Measurements from ENCODE around the gene HEATR3. TPM values are rescaled to one million over a fixed set of nuclear protein-coding genes. Genes with fewer than 3 reads are reported as not detected.

HEATR3 gene
- total and polyA plus RNA-seq, 2 of the 13 experiments (the other 11 are each of a cell fraction or from before 2014, with no cell fraction given): 22.4 to 52.4 TPM

GRCh38 chr16:50021544-50021943 is 44.2 kb upstream of the HEATR3 start (continued):
- TF ChIP-seq ZNF737 (CRISPR knock-in tag; IDR thresholded peaks at IDR 0.05; ENCODE audit: borderline replicate concordance): no peak

GRCh38 chr16:50023641-50024040 is 42.1 kb upstream of the HEATR3 start:
- H4K20me1 ChIP-seq (ENCODE audit: insufficient read depth, low read length): no peaks in the 10 kb centered on the region
- peaks cover 25% of the 10 kb centered on the region for H3K79me2 ChIP-seq (ENCODE audit: insufficient read depth, low read length)
- no peak for ATAC-seq
- TF ChIP-seq ZNF652 (CRISPR knock-in tag; IDR thresholded peaks at IDR 0.05; ENCODE audit: borderline replicate concordance, low read depth) (peak; percentile 80; the same call in 1 of the 2 replicates), ERF (CRISPR knock-in tag; IDR thresholded peaks at IDR 0.05) (no peak)
- H3K9ac ChIP-seq (ENCODE audit: insufficient read depth, low read depth, low read length): no peak overlapping the region
- POLR2A ChIA-PET: interaction anchor here (2.6 kb wide), 1 partner anchor 12 kb away, joined by 24 read pairs; no protein-coding TSS in a partner anchor
- no peak overlapping the region for H3K4me3 ChIP-seq (replicated peaks in 1 of 3; ENCODE audit: insufficient read depth in 1 of 3, low read depth in 2 of 3, low read length in 3 of 3)
- no peaks in the 10 kb centered on the region for H3K36me3 ChIP-seq (replicated peaks in 1 of 2; ENCODE audit: control insufficient read depth in 1 of 2, insufficient read depth in 2 of 2, low read length in 2 of 2)
- no peak overlapping the region for H3K27ac ChIP-seq (ENCODE audit: extremely low read length, insufficient read depth, low read length)
- no peaks in the 10 kb centered on the region for H3K9me3 ChIP-seq (ENCODE audit: low read length)
- CTCF ChIA-PET (ENCODE audit: low intra/inter-chr PET ratio, low total read pairs): interaction anchor here (1.9 to 2.3 kb wide), 2 partner anchors 43 to 187 kb away, joined by 8 to 11 read pairs; partner anchors contain the start of gene HEATR3
- no peak overlapping the region for H3K4me2 ChIP-seq (ENCODE audit: low read depth, low read length)
- WGBS (ENCODE audit: low lambda C conversion rate): 9% methylated on average over 4 of the region's 4 CpGs
- intact Hi-C loops (cut with micrococcal nuclease; ENCODE audit: unreplicated experiment) (loop anchor here (1.0 to 10.0 kb wide), 2 partner anchors 44 to 331 kb away; no protein-coding TSS in a partner anchor), in situ Hi-C loops (cut with HindIII; ENCODE audit: extremely low pct_ligation_motif_present, low pct_unique_long_range_greater_than_20kb) (loop anchor here (5.0 kb wide), 1 partner anchor 184 kb away; no protein-coding TSS in a partner anchor)
- H3K4me1 ChIP-seq (ENCODE audit: insufficient read depth, low read length): peaks cover 44% of the 10 kb centered on the region
- H2AFZ ChIP-seq (ENCODE audit: low read length): no peak overlapping the region
- no peak for DNase-seq (ENCODE audit: low spot score)
- H3K27me3 ChIP-seq (ENCODE audit: control insufficient read depth in 1 of 2, insufficient read depth in 2 of 2, low read length in 2 of 2): no peaks in the 10 kb centered on the region; a peak in 2 of 5 replicates
- FAIRE-seq: no peak
- BruUV-seq (replicated peaks): no TSS peak

DNA sequence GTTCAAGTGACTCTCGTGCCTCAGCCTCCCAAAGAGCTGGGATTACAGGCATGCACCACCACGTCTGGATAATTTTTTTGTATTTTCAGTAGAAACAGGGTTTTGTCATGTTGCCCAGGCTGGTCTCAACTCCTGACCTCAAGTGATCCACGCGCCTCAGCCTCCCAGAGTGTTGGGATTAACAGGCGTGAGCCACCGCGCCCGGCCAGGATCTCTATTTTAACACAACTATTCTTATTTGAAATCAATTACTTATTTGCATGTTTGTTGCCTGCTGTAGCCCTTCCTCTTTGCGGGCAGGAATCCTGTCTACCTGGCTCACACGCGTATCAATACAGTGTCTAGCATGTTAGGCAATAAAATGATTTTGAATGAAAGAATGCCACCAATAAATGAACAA is 41.6 kb upstream of the HEATR3 start:
- DNase-seq (ENCODE audit: low spot score) (no peak), ATAC-seq (no peak), FAIRE-seq (no peak)
- peak overlapping the region; percentile 44 for H2AFZ ChIP-seq (ENCODE audit: low read length)
- TF ChIP-seq ZNF761 (CRISPR knock-in tag; conservative IDR thresholded peaks at IDR 0.05): 0 out of 2 replicates have a peak, but pooled peaks have one; percentile 12
- no peak for TF ChIP-seq NR2F6 (IDR thresholded peaks at IDR 0.05)
- no peak for TF ChIP-seq NR2F6 (CRISPR knock-in tag; IDR thresholded peaks at IDR 0.05)
- in situ Hi-C loops (cut with HindIII; ENCODE audit: extremely low pct_ligation_motif_present, low pct_unique_long_range_greater_than_20kb) (loop anchor here (5.0 kb wide), 1 partner anchor 183 kb away; no protein-coding TSS in a partner anchor), intact Hi-C loops (cut with micrococcal nuclease; ENCODE audit: unreplicated experiment) (loop anchor here (1.0 to 10.0 kb wide), 2 partner anchors 43 to 331 kb away; no protein-coding TSS in a partner anchor)
- no peak overlapping the region for H3K27ac ChIP-seq (ENCODE audit: extremely low read length, insufficient read depth, low read length)
- no peak overlapping the region for H3K9ac ChIP-seq (ENCODE audit: insufficient read depth, low read depth, low read length)
- no peaks in the 10 kb centered on the region for H4K20me1 ChIP-seq (ENCODE audit: insufficient read depth, low read length)
- H3K4me1 ChIP-seq (ENCODE audit: insufficient read depth, low read length): peaks cover 44% of the 10 kb centered on the region
- H3K4me2 ChIP-seq (ENCODE audit: low read depth, low read length): peak overlapping the region; percentile 77
- ChIA-PET CTCF (ENCODE audit: low intra/inter-chr PET ratio, low total read pairs) (interaction anchor here (1.5 to 2.3 kb wide), 3 partner anchors 43 to 190 kb away, joined by 7 to 11 read pairs (median 8); partner anchors contain the start of gene HEATR3), POLR2A (interaction anchor here (1.4 to 2.6 kb wide), 2 partner anchors 12 to 175 kb away, joined by 5 to 24 read pairs; no protein-coding TSS in a partner anchor)
- H3K27me3 ChIP-seq (ENCODE audit: control insufficient read depth in 1 of 2, insufficient read depth in 2 of 2, low read length in 2 of 2): no peaks in the 10 kb centered on the region; a peak in 2 of 5 replicates
- peak overlapping the region in 2 of 3 experiments; percentile 41 to 47; a peak in 2 of 6 replicates for H3K4me3 ChIP-seq (replicated peaks in 1 of 3; ENCODE audit: insufficient read depth in 1 of 3, low read depth in 2 of 3, low read length in 3 of 3)
- H3K36me3 ChIP-seq (replicated peaks in 1 of 2; ENCODE audit: control insufficient read depth in 1 of 2, insufficient read depth in 2 of 2, low read length in 2 of 2): peaks cover 0 to 3% of the 10 kb centered on the region in 2 experiments; a peak in 1 of 5 replicates
- peaks cover 25% of the 10 kb centered on the region for H3K79me2 ChIP-seq (ENCODE audit: insufficient read depth, low read length)
- no peaks in the 10 kb centered on the region for H3K9me3 ChIP-seq (ENCODE audit: low read length)
- 52% methylated on average over 11 of the region's 11 CpGs for WGBS (ENCODE audit: low lambda C conversion rate)
- no TSS peak for BruUV-seq (replicated peaks)

Data from HepG2 (cell line).